B cell (primary cell): ENCODE data around the gene TRIM56. TPM values are rescaled to one million over a fixed set of nuclear protein-coding genes. Genes with fewer than 3 reads are reported as not detected.
"Not testable (repeated sequence)": the region's sequence is repeated elsewhere in the genome, so short reads cannot be mapped to it uniquely, and the experiment has no call there.

Experiments
- ATAC-seq: fragments of 200-7000 bp; cut with Tn5 transposase; one replicate; pipeline ENCODE4 v1.10.0; 2021; ENCODE audit warnings: low read depth, mild to moderate bottlenecking, moderate number of reproducible peaks, moderate library complexity
- CTCF ChIA-PET: fragments of 350-600 bp; sonication (Branson Sonifier 250); formaldehyde crosslinking; loops from one replicate; lab custom pipeline; 2021; ENCODE audit warnings: antibody characterized with exemption, inconsistent platforms; lab: Charles Lee
- POLR2A ChIA-PET: fragments of 350-600 bp; sonication (Branson Sonifier 250); formaldehyde crosslinking; loops from one replicate; lab custom pipeline; 2021; ENCODE audit warnings: antibody characterized with exemption; lab: Charles Lee
- DNase-seq: peaks from one replicate; pipeline ENCODE4 v3.0.0; 2013
- H2AFZ ChIP-seq: 2 replicates; pipeline ENCODE4 v1.6.1; 2012; ENCODE audit warnings: mild to moderate bottlenecking, low read depth, low read length; ENCODE audit not compliant: insufficient read depth, poor library complexity, severe bottlenecking
- H3K27ac ChIP-seq, 2 donors: 1 replicate in 1 of 2; 2 replicates in 1 of 2; pipeline ENCODE4 v1.5.1; 2012 to 2013; ENCODE audit warnings: low read length in 2 of 2, mild to moderate bottlenecking in 2 of 2, moderate library complexity in 1 of 2
- H3K27me3 ChIP-seq, 4 experiments: fragments of 200-600 bp in 1 of 4; sonication (generic) in 1 of 4; replicated peaks in 1 of 4; 1 replicate in 2 of 4; 2 replicates in 2 of 4; pipeline versions ENCODE4 v1.6.1 to v1.7.0; 2013 to 2016; ENCODE audit warnings: low read length in 3 of 4, mild to moderate bottlenecking in 2 of 4, mixed read lengths in 1 of 4, moderate library complexity in 1 of 4; ENCODE audit not compliant: insufficient read depth in 4 of 4, control insufficient read depth in 3 of 4; ENCODE audit errors: control extremely low read depth in 1 of 4
- H3K36me3 ChIP-seq, 2 experiments: replicated peaks in 1 of 2; 1 replicate in 1 of 2; 2 replicates in 1 of 2; pipeline versions ENCODE4 v1.6.1 to v1.7.1; 2013; ENCODE audit warnings: low read length in 1 of 2; ENCODE audit not compliant: insufficient read depth in 2 of 2, control insufficient read depth in 1 of 2; ENCODE audit errors: control extremely low read depth in 1 of 2, extremely low read depth in 1 of 2
- H3K4me1 ChIP-seq, 2 donors: fragments of 200-600 bp in 1 of 2; sonication (generic) in 1 of 2; 1 replicate in 1 of 2; 2 replicates in 1 of 2; pipeline versions ENCODE4 v1.5.1 to v1.6.1; 2013 to 2017; ENCODE audit warnings: low read length in 2 of 2; ENCODE audit not compliant: control insufficient read depth in 2 of 2, insufficient read depth in 2 of 2
- H3K4me2 ChIP-seq: replicated peaks from 2 replicates; pipeline ENCODE3; 2012; ENCODE audit warnings: mild to moderate bottlenecking, low read depth, low read length; ENCODE audit not compliant: poor library complexity, severe bottlenecking
- H3K4me3 ChIP-seq, 5 experiments: fragments of 200-600 bp in 1 of 5; sonication (generic) in 1 of 5; 1 replicate in 3 of 5; 2 replicates in 2 of 5; pipeline versions ENCODE4 v1.5.1 to v1.7.0; 2011 to 2016; ENCODE audit warnings: low read length in 4 of 5, mild to moderate bottlenecking in 4 of 5, low read depth in 2 of 5, control low read depth in 1 of 5, moderate library complexity in 1 of 5; ENCODE audit not compliant: insufficient read depth in 1 of 5; ENCODE audit errors: control extremely low read depth in 1 of 5, extremely low read depth in 1 of 5
- H3K79me2 ChIP-seq: fragments of 200-600 bp; sonication (generic); one replicate; pipeline ENCODE4 v1.6.0; 2016; ENCODE audit warnings: low read length; ENCODE audit not compliant: control insufficient read depth, insufficient read depth
- H3K9ac ChIP-seq: fragments of 200-600 bp; sonication (generic); 2 replicates; pipeline ENCODE4 v1.6.1; 2017; ENCODE audit warnings: mild to moderate bottlenecking, low read length, moderate library complexity
- H3K9me3 ChIP-seq, 3 donors: one replicate each; pipeline versions ENCODE4 v1.6.1 to v1.7.1; 2013; ENCODE audit warnings: low read length in 2 of 3; ENCODE audit not compliant: control insufficient read depth in 2 of 3, insufficient read depth in 1 of 3; ENCODE audit errors: control extremely low read depth in 1 of 3
- H4K20me1 ChIP-seq: 2 replicates; pipeline ENCODE4 v1.6.0; 2012; ENCODE audit warnings: mild to moderate bottlenecking, low read length; ENCODE audit not compliant: insufficient read depth, control insufficient read depth, poor library complexity, severe bottlenecking
- H3K27ac Mint-ChIP-seq: one replicate; pipeline ENCODE4 v1.8.0; 2021; ENCODE audit warnings: mixed read lengths
- H3K27me3 Mint-ChIP-seq: one replicate; pipeline ENCODE4 v1.8.0; 2021; ENCODE audit warnings: mixed read lengths
- H3K4me1 Mint-ChIP-seq: one replicate; pipeline ENCODE4 v1.8.0; 2021; ENCODE audit warnings: mixed read lengths
- H3K4me3 Mint-ChIP-seq: one replicate; pipeline ENCODE4 v1.8.0; 2021; ENCODE audit warnings: mixed read lengths
- H3K9me3 Mint-ChIP-seq: one replicate; pipeline ENCODE4 v1.8.0; 2022; ENCODE audit warnings: mixed read lengths; ENCODE audit not compliant: insufficient read depth
- CTCF ChIP-seq: fragments of 200-600 bp; IDR thresholded peaks from one replicate; pipeline ENCODE4 v1.8.0; 2022; ENCODE audit warnings: antibody characterized with exemption, mild to moderate bottlenecking
- EZH2 ChIP-seq: IDR thresholded peaks from 2 replicates; pipeline ENCODE4 v1.6.1; 2012; ENCODE audit warnings: borderline replicate concordance, low read depth, mild to moderate bottlenecking, moderate library complexity, low read length; ENCODE audit not compliant: insufficient read depth, poor library complexity, severe bottlenecking
- WGBS: methylation state at CpG from one replicate; pipeline ENCODE4 v1.1.5; 2013; ENCODE audit warnings: missing lambda C conversion rate; ENCODE audit not compliant: insufficient coverage; 5-methylcytosine and 5-hydroxymethylcytosine counted together
- intact Hi-C: fragments of 100-400 bp; cut with micrococcal nuclease; formaldehyde crosslinking; loops from one replicate; pipeline ENCODE4 v1.10.0; 2022
- polyA plus RNA-seq: library from polyadenylated mRNA; depleted of rRNA; stranded (reverse); fragments of >200 nt; gene quantifications from 2 replicates; pipeline ENCODE4 v1.2.3, GENCODE V29; 2012
- total RNA-seq, 2 donors: library from RNA; stranded (reverse); fragments of 120-200 nt in 1 of 2; gene quantifications; 1 replicate in 1 of 2; 2 replicates in 1 of 2; pipeline versions ENCODE4 v1.2.3 to v1.2.4, GENCODE V29; 2013 to 2022

TRIM56 gene
- total and polyA plus RNA-seq, 2 donors (not counting 1 experiment from before 2014, with no cell fraction given) = 8.4 to 85.7 TPM

- Histone ChIP-seq H3K79me2 (no peaks in the 10 kb centered on the region), H3K36me3 (no peaks in the 10 kb centered on the region), H2AFZ (no peak overlapping the region), H3K4me3 (no peak overlapping the region), H3K27me3 (peaks cover 0 to 8% (median 1%) of the 10 kb centered on the region in 4 experiments), H3K4me2 (no peak overlapping the region), H3K9ac (no peak overlapping the region), H3K9me3 (peaks cover 0 to 4% (median 0%) of the 10 kb centered on the region in 3 donors), H4K20me1 (no peaks in the 10 kb centered on the region), H3K27ac (no peak overlapping the region), H3K4me1 (peaks cover 9 to 11% of the 10 kb centered on the region in 2 donors)
- ChIA-PET POLR2A (no interaction called here), CTCF (interaction anchor here (0.9 to 1.3 kb wide), 2 partner anchors 24 to 43 kb away, joined by 3 to 4 read pairs; no protein-coding TSS in a partner anchor)
- ATAC-seq (no peak), DNase-seq (no peak)
- no peaks in the 10 kb centered on the region for H3K9me3 Mint-ChIP-seq
- H3K27ac Mint-ChIP-seq = no peak overlapping the region
- TF ChIP-seq CTCF = no peak
- TF ChIP-seq EZH2 = no peak
- H3K4me3 Mint-ChIP-seq = no peak overlapping the region
- intact Hi-C loops = no loop called here
- H3K27me3 Mint-ChIP-seq = peaks cover 22% of the 10 kb centered on the region
- H3K4me1 Mint-ChIP-seq = peaks cover 21% of the 10 kb centered on the region
- WGBS = no CpG with 5 or more reads among the region's 4 CpGs
Observed at GRCh38 chr7:101120315-101120714, 35.0 kb downstream of the TRIM56 start.

DNA sequence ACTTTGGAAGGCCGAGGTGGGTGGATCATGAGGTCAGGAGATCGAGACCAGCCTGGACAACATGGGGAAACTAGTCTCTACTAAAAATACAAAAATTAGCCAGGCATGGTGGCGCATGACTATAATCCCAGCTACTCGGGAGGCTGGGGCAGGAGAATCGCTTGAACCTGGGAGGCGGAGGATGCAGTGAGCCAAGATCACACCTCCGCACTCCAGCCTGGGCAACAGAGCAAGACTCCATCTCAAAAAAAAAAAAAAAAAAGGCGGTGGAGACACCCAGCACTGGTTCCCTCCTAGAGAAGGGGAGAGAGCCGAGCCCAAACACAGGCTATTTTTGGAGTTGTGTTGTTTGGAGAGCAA lies 36.3 kb downstream of the TRIM56 start:
- H3K9me3 Mint-ChIP-seq, H3K9ac ChIP-seq, ATAC-seq, H3K9me3 ChIP-seq, POLR2A ChIA-PET, H3K27ac ChIP-seq, H3K79me2 ChIP-seq, H3K36me3 ChIP-seq, intact Hi-C loops, DNase-seq, CTCF ChIA-PET, H3K27ac Mint-ChIP-seq, H4K20me1 ChIP-seq: not testable (repeated sequence)
- peaks cover 33% of the 10 kb centered on the region for H3K4me1 Mint-ChIP-seq
- peak overlapping the region; percentile 98 for H2AFZ ChIP-seq
- H3K4me1 ChIP-seq = peaks cover 16 to 19% of the 10 kb centered on the region in 2 donors
- peak overlapping the region; percentile 79 for H3K4me2 ChIP-seq
- peak overlapping the region in 2 of 5 experiments; percentile 6 to 38 for H3K4me3 ChIP-seq
- H3K27me3 Mint-ChIP-seq = peaks cover 27% of the 10 kb centered on the region
- 100% methylated on average over 1 of the region's 9 CpGs for WGBS
- H3K4me3 Mint-ChIP-seq = peak overlapping the region; percentile 72
- peaks cover 0 to 16% (median 1%) of the 10 kb centered on the region in 4 experiments for H3K27me3 ChIP-seq
